Esophagus muscularis mucosa (tissue), 4 donors: Measurements from ENCODE around the gene CTTNBP2. TPM values are rescaled to one million over a fixed set of nuclear protein-coding genes. Genes with fewer than 3 reads are reported as not detected.
A peak's percentile ranks its signal among the peaks of the same experiment; 100 is the strongest.

Source experiments
- DNase-seq: peaks from one replicate; pipeline ENCODE4 v3.0.0-alpha.2; 2017; ENCODE audit errors: extremely low spot score
- H3K27ac ChIP-seq, 4 donors: fragments of 200-600 bp; sonication (generic); replicated peaks in 1 of 4; 1 replicate in 3 of 4; 2 replicates in 1 of 4; pipeline ENCODE4 v1.5.1; 2016 to 2019; ENCODE audit warnings: mild to moderate bottlenecking in 1 of 4
- H3K27me3 ChIP-seq, 4 donors: fragments of 200-600 bp; sonication (generic); one replicate each; pipeline versions ENCODE4 v1.5.1 to v1.6.0; 2016 to 2019
- H3K36me3 ChIP-seq, 4 donors: fragments of 200-600 bp; sonication (generic); one replicate each; pipeline ENCODE4 v1.5.1; 2016 to 2019
- H3K4me1 ChIP-seq, 4 donors: fragments of 200-600 bp; sonication (generic); one replicate each; pipeline ENCODE4 v1.5.1; 2016 to 2019
- H3K4me3 ChIP-seq, 4 donors: fragments of 200-600 bp; sonication (generic); 1 replicate in 2 of 4; 2 replicates in 2 of 4; pipeline ENCODE4 v1.5.1; 2016 to 2019; ENCODE audit warnings: mild to moderate bottlenecking in 4 of 4, moderate library complexity in 1 of 4
- H3K9me3 ChIP-seq, 4 donors: fragments of 200-600 bp; sonication (generic); 1 replicate in 3 of 4; 2 replicates in 1 of 4; pipeline ENCODE4 v1.5.1; 2016 to 2019
- EP300 ChIP-seq: sonication (generic); formaldehyde crosslinking; IDR thresholded peaks from one replicate; pipeline ENCODE4 v1.6.1; 2017; ENCODE audit warnings: antibody characterized with exemption
- POLR2A ChIP-seq: fragments of 450-650 bp; IDR thresholded peaks from one replicate; pipeline ENCODE4 v1.6.1; 2017; ENCODE audit warnings: antibody characterized with exemption, moderate library complexity, mild to moderate bottlenecking, low read depth
- POLR2AphosphoS5 ChIP-seq, 2 donors: sonication (generic); formaldehyde crosslinking; IDR thresholded peaks; one replicate each; pipeline ENCODE4 v1.6.1; 2017; ENCODE audit warnings: antibody characterized with exemption in 2 of 2
- WGBS: methylation state at CpG from one replicate; pipeline ENCODE4 v1.1.5; 2018; 5-methylcytosine and 5-hydroxymethylcytosine counted together
- intact Hi-C: fragments of 100-400 bp; cut with DNase I; formaldehyde crosslinking; loops from one replicate; pipeline ENCODE4 v1.15.1; 2023
- total RNA-seq, 4 donors: library from RNA; depleted of rRNA; stranded (reverse); fragments of >200 nt; gene quantifications; one replicate each; pipeline versions ENCODE4 v1.1.0 to v1.2.1, GENCODE V29; 2016
- TF ChIP-seq, protein P1 (sequence below), 3 experiments: fragments of 200-600 bp in 2 of 3; fragments of 450-650 bp in 1 of 3; sonication (generic) in 2 of 3; IDR thresholded peaks; one replicate each; pipeline ENCODE4 v1.5.1; 2017 to 2019; ENCODE audit warnings: antibody characterized with exemption in 3 of 3, mild to moderate bottlenecking in 2 of 3, moderate library complexity in 1 of 3

Gene CTTNBP2, protein sequence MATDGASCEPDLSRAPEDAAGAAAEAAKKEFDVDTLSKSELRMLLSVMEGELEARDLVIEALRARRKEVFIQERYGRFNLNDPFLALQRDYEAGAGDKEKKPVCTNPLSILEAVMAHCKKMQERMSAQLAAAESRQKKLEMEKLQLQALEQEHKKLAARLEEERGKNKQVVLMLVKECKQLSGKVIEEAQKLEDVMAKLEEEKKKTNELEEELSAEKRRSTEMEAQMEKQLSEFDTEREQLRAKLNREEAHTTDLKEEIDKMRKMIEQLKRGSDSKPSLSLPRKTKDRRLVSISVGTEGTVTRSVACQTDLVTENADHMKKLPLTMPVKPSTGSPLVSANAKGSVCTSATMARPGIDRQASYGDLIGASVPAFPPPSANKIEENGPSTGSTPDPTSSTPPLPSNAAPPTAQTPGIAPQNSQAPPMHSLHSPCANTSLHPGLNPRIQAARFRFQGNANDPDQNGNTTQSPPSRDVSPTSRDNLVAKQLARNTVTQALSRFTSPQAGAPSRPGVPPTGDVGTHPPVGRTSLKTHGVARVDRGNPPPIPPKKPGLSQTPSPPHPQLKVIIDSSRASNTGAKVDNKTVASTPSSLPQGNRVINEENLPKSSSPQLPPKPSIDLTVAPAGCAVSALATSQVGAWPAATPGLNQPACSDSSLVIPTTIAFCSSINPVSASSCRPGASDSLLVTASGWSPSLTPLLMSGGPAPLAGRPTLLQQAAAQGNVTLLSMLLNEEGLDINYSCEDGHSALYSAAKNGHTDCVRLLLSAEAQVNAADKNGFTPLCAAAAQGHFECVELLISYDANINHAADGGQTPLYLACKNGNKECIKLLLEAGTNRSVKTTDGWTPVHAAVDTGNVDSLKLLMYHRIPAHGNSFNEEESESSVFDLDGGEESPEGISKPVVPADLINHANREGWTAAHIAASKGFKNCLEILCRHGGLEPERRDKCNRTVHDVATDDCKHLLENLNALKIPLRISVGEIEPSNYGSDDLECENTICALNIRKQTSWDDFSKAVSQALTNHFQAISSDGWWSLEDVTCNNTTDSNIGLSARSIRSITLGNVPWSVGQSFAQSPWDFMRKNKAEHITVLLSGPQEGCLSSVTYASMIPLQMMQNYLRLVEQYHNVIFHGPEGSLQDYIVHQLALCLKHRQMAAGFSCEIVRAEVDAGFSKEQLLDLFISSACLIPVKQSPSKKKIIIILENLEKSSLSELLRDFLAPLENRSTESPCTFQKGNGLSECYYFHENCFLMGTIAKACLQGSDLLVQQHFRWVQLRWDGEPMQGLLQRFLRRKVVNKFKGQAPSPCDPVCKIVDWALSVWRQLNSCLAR (N-terminal part only)
- total RNA-seq, result 10 to 100 TPM; 11.6 to 23.7 (median 13.7) TPM

DNA sequence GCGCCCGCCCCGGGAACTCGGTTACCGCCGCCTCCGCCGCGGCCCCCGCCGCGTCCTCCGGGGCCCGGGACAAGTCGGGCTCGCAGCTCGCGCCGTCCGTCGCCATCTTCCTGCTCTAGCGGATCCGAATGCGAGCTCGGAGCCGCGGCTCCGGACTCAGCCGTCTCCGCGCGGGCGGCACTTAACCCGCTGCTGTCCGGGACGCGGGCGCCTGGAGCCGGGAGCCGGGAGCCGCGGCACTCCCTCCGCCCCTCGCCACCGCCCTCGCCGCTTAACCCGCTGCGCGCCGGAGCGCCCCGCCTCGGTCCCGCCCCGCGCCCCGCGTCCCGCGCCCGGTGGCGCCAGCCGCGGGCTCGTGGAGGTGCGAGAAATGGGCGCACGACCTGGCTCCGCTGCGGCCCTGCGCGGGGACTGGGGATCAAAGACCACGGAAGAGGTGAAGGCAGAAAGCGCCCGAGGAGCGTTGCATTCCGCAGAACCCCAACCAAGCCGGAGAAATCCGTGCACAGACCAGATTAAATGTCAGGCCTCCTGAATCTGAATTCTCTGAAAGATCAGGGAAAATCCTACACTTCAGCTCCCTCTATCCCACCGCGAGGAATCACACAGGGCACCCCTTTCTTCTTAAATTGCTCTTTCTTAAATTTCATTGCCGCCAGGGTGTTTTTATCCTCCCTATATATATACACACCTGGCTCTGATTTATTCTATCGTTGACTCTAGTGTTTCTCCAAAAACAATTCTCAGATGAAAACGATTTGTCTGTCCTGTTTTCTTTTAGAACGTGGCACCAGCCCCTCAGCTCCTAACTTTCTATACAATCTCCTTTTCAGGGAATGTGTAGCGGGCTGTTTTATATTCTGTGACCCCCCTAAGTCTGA, at the start of gene CTTNBP2:
Gene CTTNBP2, minus strand, starts transcription at position 132 of the 881 bp plus-strand sequence. Its CDS starts 26 bp downstream, at position 106.
- Histone ChIP-seq H3K4me3 (peak within 1 kb of the TSS; percentile 73 to 98 (median 91)), H3K9me3 (no peaks in the 10 kb centered on the region), H3K4me1 (peaks cover 7 to 49% (median 39%) of the 10 kb centered on the region in 4 donors), H3K36me3 (no peaks in the 10 kb centered on the region), H3K27ac (peak within 1 kb of the TSS; percentile 86 to 89 (median 86)), H3K27me3 (no peaks in the 10 kb centered on the region)
- intact Hi-C loops, result loop anchor here (5.0 to 10.0 kb wide), 2 partner anchors 121 to 311 kb away; partner anchors contain the start of gene LSM8
- 8% methylated on average over 18 of the region's 87 CpGs for WGBS
- DNase-seq, result no peak
- TF ChIP-seq POLR2A (no peak), POLR2AphosphoS5 (IDR thresholded peaks at IDR 0.05) (peak in 1 of 2 donors; percentile 17), EP300 (no peak)
- TF ChIP-seq, protein P1, sequence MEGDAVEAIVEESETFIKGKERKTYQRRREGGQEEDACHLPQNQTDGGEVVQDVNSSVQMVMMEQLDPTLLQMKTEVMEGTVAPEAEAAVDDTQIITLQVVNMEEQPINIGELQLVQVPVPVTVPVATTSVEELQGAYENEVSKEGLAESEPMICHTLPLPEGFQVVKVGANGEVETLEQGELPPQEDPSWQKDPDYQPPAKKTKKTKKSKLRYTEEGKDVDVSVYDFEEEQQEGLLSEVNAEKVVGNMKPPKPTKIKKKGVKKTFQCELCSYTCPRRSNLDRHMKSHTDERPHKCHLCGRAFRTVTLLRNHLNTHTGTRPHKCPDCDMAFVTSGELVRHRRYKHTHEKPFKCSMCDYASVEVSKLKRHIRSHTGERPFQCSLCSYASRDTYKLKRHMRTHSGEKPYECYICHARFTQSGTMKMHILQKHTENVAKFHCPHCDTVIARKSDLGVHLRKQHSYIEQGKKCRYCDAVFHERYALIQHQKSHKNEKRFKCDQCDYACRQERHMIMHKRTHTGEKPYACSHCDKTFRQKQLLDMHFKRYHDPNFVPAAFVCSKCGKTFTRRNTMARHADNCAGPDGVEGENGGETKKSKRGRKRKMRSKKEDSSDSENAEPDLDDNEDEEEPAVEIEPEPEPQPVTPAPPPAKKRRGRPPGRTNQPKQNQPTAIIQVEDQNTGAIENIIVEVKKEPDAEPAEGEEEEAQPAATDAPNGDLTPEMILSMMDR (IDR thresholded peaks at IDR 0.05), result peak in 1 of 3 experiments; percentile 22

DNA sequence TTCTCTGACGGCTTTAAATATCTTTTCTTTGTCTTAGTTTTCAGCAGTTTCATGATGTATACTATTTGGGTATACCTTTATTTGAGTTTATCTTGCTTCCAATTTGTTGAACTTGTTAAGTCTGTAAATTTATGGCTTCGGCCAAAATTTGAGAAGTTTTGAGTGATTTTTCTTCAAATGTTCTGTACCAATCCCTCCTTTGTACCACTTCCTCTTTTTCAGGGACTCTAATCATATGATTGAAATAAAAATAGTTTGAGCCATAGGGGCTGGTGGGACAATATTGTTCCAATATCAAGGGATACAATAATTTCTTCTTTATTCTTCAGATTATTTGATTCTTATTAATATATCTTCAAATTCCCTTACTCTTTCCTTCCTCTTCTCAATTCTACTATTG, 43.1 kb upstream of the CTTNBP2 start:
- no peak overlapping the region for H3K27ac ChIP-seq
- intact Hi-C loops, result no loop called here
- no peak for DNase-seq
- H3K4me1 ChIP-seq, result no peaks in the 10 kb centered on the region
- no peaks in the 10 kb centered on the region for H3K36me3 ChIP-seq
- no peak for TF ChIP-seq POLR2A
- TF ChIP-seq, protein P1 (IDR thresholded peaks at IDR 0.05), result no peak
- no peak for TF ChIP-seq EP300
- no peak for TF ChIP-seq POLR2AphosphoS5 (IDR thresholded peaks at IDR 0.05)
- H3K9me3 ChIP-seq, result peaks cover 0 to 6% (median 0%) of the 10 kb centered on the region in 4 donors
- whole genome bisulfite sequencing, result 94% methylated on average over 2 of the region's 2 CpGs
- no peaks in the 10 kb centered on the region for H3K27me3 ChIP-seq
- H3K4me3 ChIP-seq, result no peak overlapping the region

DNA sequence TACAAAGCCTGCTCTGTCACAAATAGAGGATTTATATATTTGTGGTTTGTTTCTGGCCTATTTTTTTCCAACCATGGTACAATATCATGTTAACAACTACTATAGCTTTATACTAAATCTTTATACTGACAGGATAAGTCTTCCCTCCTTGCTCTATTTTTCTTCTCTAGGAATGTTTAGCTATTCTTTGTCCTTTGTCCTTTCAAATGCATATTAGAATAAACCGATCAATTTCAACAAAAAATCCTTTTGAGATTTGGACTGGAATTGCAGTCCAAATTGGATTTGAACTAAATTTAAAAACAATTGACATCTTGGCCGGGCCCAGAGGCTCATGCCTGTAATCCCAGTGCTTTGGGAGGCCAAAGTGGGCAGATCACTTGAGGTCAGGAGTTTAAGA, 39.2 kb upstream of the CTTNBP2 start:
- 80% methylated on average over 2 of the region's 2 CpGs for WGBS

More for the DNA sequence above, 39.2 kb upstream of the CTTNBP2 start:
- Histone ChIP-seq H3K4me3 (no peak overlapping the region), H3K27ac (no peak overlapping the region), H3K27me3 (no peaks in the 10 kb centered on the region), H3K4me1 (no peaks in the 10 kb centered on the region), H3K9me3 (peaks cover 0 to 6% (median 0%) of the 10 kb centered on the region in 4 donors), H3K36me3 (no peaks in the 10 kb centered on the region)
- no peak for DNase-seq
- intact Hi-C loops, result no loop called here
- no peak for TF ChIP-seq POLR2A
- no peak for TF ChIP-seq POLR2AphosphoS5 (IDR thresholded peaks at IDR 0.05)
- TF ChIP-seq, protein P1 (IDR thresholded peaks at IDR 0.05), result no peak
- no peak for TF ChIP-seq EP300
